ENCODE results near the gene ST14.

Gene ST14

DNA sequence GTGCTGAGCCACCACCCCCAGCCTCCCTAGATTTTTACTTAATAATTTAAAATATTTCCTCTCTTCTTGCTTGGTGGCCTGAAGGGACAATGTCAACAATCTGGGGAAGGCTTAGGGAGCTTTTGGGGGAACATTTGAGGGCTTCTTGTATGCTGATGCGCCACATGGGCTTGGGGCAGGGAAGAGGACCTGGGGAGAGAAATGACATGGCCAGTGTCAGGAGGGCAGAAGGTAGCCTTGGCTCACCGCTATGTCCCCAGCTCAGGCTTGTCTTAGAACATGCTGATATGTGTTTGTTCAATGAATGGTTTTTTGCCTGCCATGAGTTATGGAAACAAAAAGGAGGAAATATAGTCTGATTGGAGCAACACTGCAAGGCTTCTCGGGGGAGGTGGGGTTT lies 51.6 kb downstream of the ST14 start:
- H3K9me3 Mint-ChIP-seq: no peaks in the 10 kb centered on the region
- H3K4me3 Mint-ChIP-seq: no peak overlapping the region
- H3K4me1 Mint-ChIP-seq (ENCODE audit: low read depth): no peaks in the 10 kb centered on the region
- no peaks in the 10 kb centered on the region for H3K36me3 Mint-ChIP-seq (ENCODE audit: low read depth)
- no peak overlapping the region for H3K27ac Mint-ChIP-seq
- H3K27me3 Mint-ChIP-seq: no peaks in the 10 kb centered on the region

DNA sequence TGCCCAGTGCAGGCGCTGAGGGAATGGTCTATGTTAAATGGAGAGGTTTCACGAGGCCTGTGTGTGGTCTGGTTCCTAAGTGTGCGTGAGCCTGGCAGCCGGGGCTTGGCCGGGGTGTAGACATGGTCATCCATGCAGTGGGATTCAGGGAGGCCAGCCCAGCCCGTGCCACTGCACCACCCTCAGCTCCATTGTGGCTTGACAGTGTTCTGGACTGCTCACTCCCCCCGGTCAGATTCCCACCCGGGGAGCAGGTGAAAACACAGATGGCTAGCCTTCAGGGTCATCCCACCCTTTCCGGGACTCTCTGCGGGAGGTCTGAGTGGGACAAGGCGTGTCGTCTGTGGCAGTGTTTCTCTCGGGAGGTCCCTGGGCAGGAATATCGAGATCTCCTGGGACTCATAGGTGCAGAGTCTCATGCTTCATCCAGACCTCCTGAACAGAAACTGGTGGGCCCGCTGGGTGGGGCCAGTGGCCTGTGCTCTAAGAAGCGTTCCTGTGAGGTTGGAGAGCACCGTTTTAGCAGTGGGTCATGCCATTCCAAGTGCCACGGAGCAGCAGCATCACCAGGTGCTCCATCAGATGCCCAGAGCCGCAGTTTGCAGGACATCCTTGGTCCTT lies 52.3 kb downstream of the ST14 start:
- no peaks in the 10 kb centered on the region for H3K36me3 Mint-ChIP-seq (ENCODE audit: low read depth)

DNA sequence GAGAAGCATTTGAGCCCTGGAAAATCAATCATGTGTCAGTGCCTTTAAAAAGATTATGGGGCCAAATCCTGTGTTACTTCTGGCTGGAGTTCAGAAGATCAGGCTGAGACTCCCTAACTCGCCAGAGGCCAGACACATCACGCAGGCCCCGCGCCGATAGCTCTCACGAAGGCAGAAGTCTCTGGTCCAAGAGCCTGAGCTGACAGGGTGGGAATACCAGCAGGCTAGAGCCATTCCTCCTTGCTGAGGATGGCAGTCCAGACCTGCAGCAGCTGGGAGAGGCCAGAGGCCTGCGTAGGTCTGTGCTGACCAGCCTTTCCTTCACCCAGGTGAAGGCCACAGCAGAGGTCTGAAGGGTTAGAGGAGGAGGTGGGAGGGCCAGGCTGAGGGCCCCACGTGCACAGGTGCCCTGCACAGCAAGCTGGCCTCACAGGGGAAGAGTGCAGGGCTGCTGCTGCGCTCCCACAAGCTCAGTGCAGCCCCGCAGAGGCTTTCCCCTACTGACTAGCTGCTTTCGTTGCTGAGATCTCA lies 52.9 kb downstream of the ST14 start:
- Mint-ChIP-seq H3K9me3 (no peaks in the 10 kb centered on the region), H3K27ac (no peak overlapping the region), H3K27me3 (no peaks in the 10 kb centered on the region), H3K4me1 (ENCODE audit: low read depth) (no peaks in the 10 kb centered on the region), H3K36me3 (ENCODE audit: low read depth) (no peaks in the 10 kb centered on the region), H3K4me3 (no peak overlapping the region)

More for the DNA sequence above, 52.3 kb downstream of the ST14 start:
- Mint-ChIP-seq H3K4me1 (ENCODE audit: low read depth) (no peaks in the 10 kb centered on the region), H3K27ac (no peak overlapping the region), H3K9me3 (no peaks in the 10 kb centered on the region), H3K4me3 (no peak overlapping the region), H3K27me3 (no peaks in the 10 kb centered on the region)

GRCh38 chr11:130213143-130213978 lies 53.8 kb downstream of the ST14 start:
- H3K27ac Mint-ChIP-seq: no peak overlapping the region
- H3K4me1 Mint-ChIP-seq (ENCODE audit: low read depth): no peaks in the 10 kb centered on the region
- no peaks in the 10 kb centered on the region for H3K27me3 Mint-ChIP-seq
- H3K36me3 Mint-ChIP-seq (ENCODE audit: low read depth): no peaks in the 10 kb centered on the region
- H3K4me3 Mint-ChIP-seq: no peak overlapping the region
- no peaks in the 10 kb centered on the region for H3K9me3 Mint-ChIP-seq

GRCh38 chr11:130213979-130214281 lies 54.3 kb downstream of the ST14 start:
- Mint-ChIP-seq H3K27ac (no peak overlapping the region), H3K4me3 (no peak overlapping the region), H3K9me3 (no peaks in the 10 kb centered on the region), H3K4me1 (ENCODE audit: low read depth) (no peaks in the 10 kb centered on the region), H3K27me3 (no peaks in the 10 kb centered on the region), H3K36me3 (ENCODE audit: low read depth) (no peaks in the 10 kb centered on the region)

- H3K27me3 Mint-ChIP-seq: no peaks in the 10 kb centered on the region
- H3K36me3 Mint-ChIP-seq (ENCODE audit: low read depth): no peaks in the 10 kb centered on the region
- H3K4me3 Mint-ChIP-seq: no peak overlapping the region
- no peaks in the 10 kb centered on the region for H3K9me3 Mint-ChIP-seq
- H3K4me1 Mint-ChIP-seq (ENCODE audit: low read depth): no peaks in the 10 kb centered on the region
- H3K27ac Mint-ChIP-seq: no peak overlapping the region
Observed at GRCh38 chr11:130214861-130215530, 55.4 kb downstream of the ST14 start.

DNA sequence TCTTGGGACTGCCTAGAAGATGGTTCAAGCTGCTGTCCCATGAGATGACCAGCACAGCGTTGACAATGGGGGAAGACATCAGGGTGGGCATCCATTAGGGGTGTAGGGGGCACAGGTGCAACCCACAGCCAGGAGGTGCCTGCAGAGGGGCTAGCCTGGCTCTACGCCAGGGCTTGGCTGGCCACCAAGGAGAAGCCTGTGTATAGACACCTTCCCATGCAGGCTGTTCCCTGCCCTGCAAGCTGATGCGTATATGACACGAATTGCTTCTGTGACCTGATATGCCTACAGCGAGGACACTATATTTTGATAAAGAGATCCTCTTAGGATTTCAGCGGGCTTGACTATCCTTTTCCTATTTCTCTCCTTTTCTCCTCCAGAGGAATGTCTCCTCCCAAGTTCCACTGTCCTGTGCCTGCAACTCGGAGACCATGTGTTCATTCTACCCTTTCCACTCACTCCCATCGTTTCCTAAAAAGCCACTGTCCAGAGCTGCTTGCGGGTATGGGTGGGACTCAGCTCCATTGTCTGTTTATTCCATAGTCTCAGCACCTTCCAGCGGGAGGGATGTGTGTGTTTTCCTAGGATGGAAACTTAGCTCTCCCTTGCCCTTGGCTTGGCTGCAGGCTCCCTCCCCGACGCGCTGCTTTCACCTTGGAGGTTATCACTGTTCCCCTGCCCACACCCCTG lies 56.1 kb downstream of the ST14 start:
- Mint-ChIP-seq H3K27ac (no peak overlapping the region), H3K36me3 (ENCODE audit: low read depth) (no peaks in the 10 kb centered on the region), H3K4me1 (ENCODE audit: low read depth) (no peaks in the 10 kb centered on the region), H3K27me3 (no peaks in the 10 kb centered on the region), H3K9me3 (no peaks in the 10 kb centered on the region), H3K4me3 (no peak overlapping the region)

DNA sequence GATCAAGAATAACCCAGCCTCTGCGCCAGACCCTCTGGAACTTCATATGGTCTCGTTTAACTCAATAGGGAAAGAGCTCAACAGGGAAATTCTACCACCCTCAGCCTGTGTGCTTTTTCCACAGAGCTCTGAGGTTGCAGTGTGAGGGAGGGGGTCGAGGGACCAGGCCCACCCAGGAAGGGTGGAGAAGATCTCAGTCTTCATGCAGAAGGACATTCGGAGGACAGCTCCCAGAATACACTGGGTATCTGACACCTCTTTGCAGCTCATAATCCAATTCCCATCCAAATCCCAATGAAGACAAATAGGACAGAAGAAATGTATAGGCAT lies 56.6 kb downstream of the ST14 start:
- H3K27me3 Mint-ChIP-seq: no peaks in the 10 kb centered on the region
- H3K36me3 Mint-ChIP-seq (ENCODE audit: low read depth): no peaks in the 10 kb centered on the region
- no peaks in the 10 kb centered on the region for H3K4me1 Mint-ChIP-seq (ENCODE audit: low read depth)
- no peak overlapping the region for H3K27ac Mint-ChIP-seq
- H3K9me3 Mint-ChIP-seq: no peaks in the 10 kb centered on the region
- H3K4me3 Mint-ChIP-seq: no peak overlapping the region

DNA sequence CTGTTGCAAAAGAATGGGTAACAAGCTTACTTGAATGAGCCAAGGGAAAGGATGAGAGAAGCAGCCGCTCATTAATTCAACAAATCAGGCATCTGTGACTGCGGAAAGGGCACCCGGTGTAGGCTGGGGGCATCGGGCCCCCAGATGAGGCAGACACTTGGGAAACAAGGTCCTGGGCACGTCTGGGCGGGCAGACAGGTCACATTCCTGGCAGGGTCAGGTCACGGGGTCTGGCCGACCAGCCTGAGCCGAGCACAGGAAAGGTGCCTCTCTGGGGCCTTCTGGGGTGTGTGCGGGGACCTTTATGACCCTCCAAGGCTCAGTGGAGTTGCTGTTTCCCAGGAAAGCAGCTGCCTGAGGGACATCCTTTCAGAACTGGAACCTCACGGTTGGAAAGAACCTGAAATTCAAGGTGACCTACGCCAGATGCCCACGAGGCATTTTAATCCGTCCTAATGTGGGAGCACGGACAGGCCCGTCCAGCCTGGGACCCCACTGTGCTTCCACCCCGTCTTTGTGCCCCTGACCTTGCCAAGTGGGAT lies 57.1 kb downstream of the ST14 start:
- no peaks in the 10 kb centered on the region for H3K36me3 Mint-ChIP-seq (ENCODE audit: low read depth)

DNA sequence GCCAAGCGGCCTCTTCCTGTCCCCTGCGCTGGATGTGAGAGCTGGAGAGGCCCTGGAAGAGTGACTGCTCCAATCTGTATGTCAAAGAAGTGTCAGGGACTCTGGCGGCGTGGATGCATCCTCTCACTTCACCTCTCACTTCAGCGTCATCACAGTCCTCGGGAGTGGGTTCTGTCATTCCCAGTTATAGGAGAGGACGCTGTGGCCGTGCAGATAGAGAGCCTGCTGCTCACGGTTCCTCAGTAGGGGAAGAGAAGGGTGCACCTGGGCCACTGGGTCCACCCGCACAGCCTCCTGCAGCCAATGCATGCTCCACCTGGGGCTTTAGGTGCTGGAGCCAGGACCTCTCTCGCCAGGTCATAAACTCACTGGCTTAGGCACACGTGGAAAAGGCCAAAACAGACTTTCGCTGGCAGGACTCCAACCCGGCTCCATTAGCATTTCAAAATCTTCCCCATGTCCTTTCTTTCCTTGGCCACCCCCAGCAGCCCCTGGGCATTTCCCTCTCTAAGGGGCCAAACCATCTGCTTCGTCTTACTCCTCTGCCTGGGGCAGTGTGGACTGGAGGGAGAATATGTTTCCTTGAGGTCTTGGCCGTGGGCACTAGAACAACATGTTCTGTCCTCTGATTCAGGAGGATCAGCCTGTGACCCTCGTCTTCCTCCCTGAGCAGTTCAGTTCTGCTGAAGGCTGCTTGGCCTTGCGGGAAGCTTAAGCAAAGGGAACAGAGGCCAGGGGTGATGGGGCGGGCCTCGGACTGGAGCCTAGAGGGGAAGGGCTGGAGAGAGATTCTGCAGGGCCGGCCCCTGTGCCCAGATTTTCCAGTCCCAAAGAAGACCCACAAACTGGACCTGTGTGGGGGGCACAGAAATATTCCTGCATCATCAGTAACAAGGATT lies 57.8 kb downstream of the ST14 start:
- H3K36me3 Mint-ChIP-seq (ENCODE audit: low read depth): no peaks in the 10 kb centered on the region
- H3K27me3 Mint-ChIP-seq: no peaks in the 10 kb centered on the region
- no peaks in the 10 kb centered on the region for H3K9me3 Mint-ChIP-seq
- no peak overlapping the region for H3K4me3 Mint-ChIP-seq
- H3K4me1 Mint-ChIP-seq (ENCODE audit: low read depth): no peaks in the 10 kb centered on the region
- no peak overlapping the region for H3K27ac Mint-ChIP-seq

More for the DNA sequence above, 57.1 kb downstream of the ST14 start:
- no peaks in the 10 kb centered on the region for H3K27me3 Mint-ChIP-seq
- no peaks in the 10 kb centered on the region for H3K4me1 Mint-ChIP-seq (ENCODE audit: low read depth)
- H3K9me3 Mint-ChIP-seq: no peaks in the 10 kb centered on the region
- H3K4me3 Mint-ChIP-seq: no peak overlapping the region
- H3K27ac Mint-ChIP-seq: no peak overlapping the region

DNA sequence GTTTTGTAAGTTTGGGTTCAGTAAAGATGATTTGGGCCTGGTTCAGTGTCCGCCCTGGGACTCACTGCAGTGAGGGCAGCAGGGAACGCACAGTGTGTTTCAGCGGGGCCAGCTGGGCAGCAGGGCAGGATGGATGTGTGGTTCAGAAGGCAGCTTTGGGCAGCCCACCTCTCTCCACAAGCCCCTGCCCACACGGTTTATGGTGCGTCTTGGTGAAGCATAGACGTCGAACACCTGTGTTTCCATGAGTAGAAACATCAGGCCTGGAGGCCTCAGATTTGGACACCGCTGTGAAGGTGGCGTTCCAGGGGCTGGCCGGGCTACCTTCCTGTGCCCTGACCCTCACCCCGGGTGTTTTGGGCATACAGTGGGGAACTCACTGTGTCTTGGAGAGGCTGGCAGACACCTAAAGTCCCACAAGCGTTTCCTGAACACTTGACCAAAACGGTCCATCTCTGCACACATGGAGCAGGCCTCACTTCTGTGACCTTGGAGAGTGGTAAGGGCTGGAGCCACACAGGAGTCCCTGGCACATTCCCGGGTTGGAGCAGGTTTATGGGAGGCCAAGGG lies 59.0 kb downstream of the ST14 start:
- no peaks in the 10 kb centered on the region for H3K36me3 Mint-ChIP-seq (ENCODE audit: low read depth)
- H3K9me3 Mint-ChIP-seq: no peaks in the 10 kb centered on the region
- H3K27ac Mint-ChIP-seq: no peak overlapping the region
- no peak overlapping the region for H3K4me3 Mint-ChIP-seq
- H3K27me3 Mint-ChIP-seq: no peaks in the 10 kb centered on the region
- H3K4me1 Mint-ChIP-seq (ENCODE audit: low read depth): peaks cover 10% of the 10 kb centered on the region

DNA sequence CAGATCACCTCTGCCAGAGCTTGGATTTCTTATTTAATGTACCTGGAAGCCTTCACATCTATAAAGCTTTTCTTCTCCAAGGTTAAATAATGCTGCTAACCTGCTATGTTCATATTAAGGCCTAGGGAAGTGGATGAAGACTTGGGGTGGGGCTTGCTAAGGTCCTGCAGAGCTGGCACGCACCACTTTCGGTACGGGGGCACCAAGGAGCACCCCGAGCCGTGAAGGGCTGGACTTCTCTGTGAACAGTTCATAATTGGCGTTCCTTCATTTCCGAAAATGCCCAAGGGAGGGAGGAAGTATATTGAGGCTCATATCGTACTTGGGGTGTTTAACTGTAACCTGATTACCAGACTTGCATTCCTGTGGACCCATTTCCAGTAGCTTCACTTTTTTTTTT lies 59.6 kb downstream of the ST14 start:
- Mint-ChIP-seq H3K4me3 (no peak overlapping the region), H3K27ac (no peak overlapping the region), H3K36me3 (ENCODE audit: low read depth) (no peaks in the 10 kb centered on the region), H3K9me3 (no peaks in the 10 kb centered on the region), H3K27me3 (no peaks in the 10 kb centered on the region), H3K4me1 (ENCODE audit: low read depth) (peaks cover 14% of the 10 kb centered on the region)

- H3K4me1 Mint-ChIP-seq (ENCODE audit: low read depth): peaks cover 14% of the 10 kb centered on the region
- no peaks in the 10 kb centered on the region for H3K36me3 Mint-ChIP-seq (ENCODE audit: low read depth)
- no peaks in the 10 kb centered on the region for H3K27me3 Mint-ChIP-seq
- no peak overlapping the region for H3K27ac Mint-ChIP-seq
- no peaks in the 10 kb centered on the region for H3K9me3 Mint-ChIP-seq
- no peak overlapping the region for H3K4me3 Mint-ChIP-seq
Observed at GRCh38 chr11:130220311-130221035, 60.9 kb downstream of the ST14 start.
